Neutrophil (primary cell): ENCODE results near the gene TIMP4.

Source experiments
- H3K27ac ChIP-seq: fragments of 200-600 bp; sonication (generic); 2 replicates; pipeline ENCODE4 v1.5.1; 2016; ENCODE audit warnings: mild to moderate bottlenecking, moderate library complexity
- H3K27me3 ChIP-seq: fragments of 200-600 bp; sonication (generic); 2 replicates; pipeline ENCODE4 v1.6.0; 2016; ENCODE audit warnings: mild to moderate bottlenecking
- H3K36me3 ChIP-seq: fragments of 200-600 bp; sonication (generic); 2 replicates; pipeline ENCODE4 v1.5.1; 2017
- H3K4me1 ChIP-seq, 2 experiments: fragments of 200-600 bp in 1 of 2; sonication (generic) in 1 of 2; 1 replicate in 1 of 2; 2 replicates in 1 of 2; pipeline versions ENCODE4 v1.5.1 to v1.6.1; 2013 to 2016; ENCODE audit warnings: low read depth in 1 of 2, low read length in 1 of 2, mild to moderate bottlenecking in 1 of 2, moderate library complexity in 1 of 2; ENCODE audit not compliant: control insufficient read depth in 1 of 2, insufficient read depth in 1 of 2
- H3K4me3 ChIP-seq, 2 experiments: fragments of 200-600 bp in 1 of 2; sonication (generic) in 1 of 2; 1 replicate in 1 of 2; 2 replicates in 1 of 2; pipeline ENCODE4 v1.5.1; 2013 to 2016; ENCODE audit warnings: low read depth in 1 of 2, low read length in 1 of 2, mild to moderate bottlenecking in 1 of 2, moderate library complexity in 1 of 2
- H3K9me3 ChIP-seq: fragments of 200-600 bp; sonication (generic); 2 replicates; pipeline ENCODE4 v1.5.1; 2016
- TF ChIP-seq, protein P1 (sequence below): fragments of 200-600 bp; sonication (generic); IDR thresholded peaks from 2 replicates; pipeline ENCODE4 v1.5.1; 2016; ENCODE audit warnings: antibody characterized with exemption

The TIMP4 gene

DNA sequence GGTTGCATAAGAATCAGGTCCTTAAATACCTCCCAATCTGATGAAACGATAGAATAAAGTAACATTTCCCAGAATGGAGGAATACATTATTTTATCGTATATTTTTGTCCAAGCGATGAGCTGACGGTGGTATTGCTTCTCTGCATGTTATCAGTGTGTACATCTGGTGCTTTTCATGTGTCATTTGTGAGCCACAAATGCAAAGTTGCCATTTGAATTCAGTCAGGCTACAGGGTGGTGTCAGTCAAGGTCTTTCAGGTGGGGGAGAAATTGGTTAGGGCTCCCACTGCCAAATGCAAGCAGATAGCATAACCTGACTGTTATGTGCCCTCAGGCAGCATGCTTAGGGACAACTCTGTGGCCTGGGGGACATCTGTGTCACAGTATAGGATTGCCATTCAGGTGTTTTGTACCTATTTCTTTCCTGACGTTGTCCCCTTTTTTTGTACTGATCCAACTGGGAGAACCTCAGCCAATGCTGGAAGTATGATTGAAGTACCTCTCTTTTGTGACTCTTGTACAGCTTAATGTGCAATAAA is 26.5 kb upstream of the TIMP4 start:
- TF ChIP-seq, protein P1, sequence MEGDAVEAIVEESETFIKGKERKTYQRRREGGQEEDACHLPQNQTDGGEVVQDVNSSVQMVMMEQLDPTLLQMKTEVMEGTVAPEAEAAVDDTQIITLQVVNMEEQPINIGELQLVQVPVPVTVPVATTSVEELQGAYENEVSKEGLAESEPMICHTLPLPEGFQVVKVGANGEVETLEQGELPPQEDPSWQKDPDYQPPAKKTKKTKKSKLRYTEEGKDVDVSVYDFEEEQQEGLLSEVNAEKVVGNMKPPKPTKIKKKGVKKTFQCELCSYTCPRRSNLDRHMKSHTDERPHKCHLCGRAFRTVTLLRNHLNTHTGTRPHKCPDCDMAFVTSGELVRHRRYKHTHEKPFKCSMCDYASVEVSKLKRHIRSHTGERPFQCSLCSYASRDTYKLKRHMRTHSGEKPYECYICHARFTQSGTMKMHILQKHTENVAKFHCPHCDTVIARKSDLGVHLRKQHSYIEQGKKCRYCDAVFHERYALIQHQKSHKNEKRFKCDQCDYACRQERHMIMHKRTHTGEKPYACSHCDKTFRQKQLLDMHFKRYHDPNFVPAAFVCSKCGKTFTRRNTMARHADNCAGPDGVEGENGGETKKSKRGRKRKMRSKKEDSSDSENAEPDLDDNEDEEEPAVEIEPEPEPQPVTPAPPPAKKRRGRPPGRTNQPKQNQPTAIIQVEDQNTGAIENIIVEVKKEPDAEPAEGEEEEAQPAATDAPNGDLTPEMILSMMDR = no peak
- no peaks in the 10 kb centered on the region for H3K36me3 ChIP-seq
- no peaks in the 10 kb centered on the region for H3K27me3 ChIP-seq
- no peak overlapping the region for H3K27ac ChIP-seq
- peaks cover 42 to 43% of the 10 kb centered on the region in 2 experiments for H3K4me1 ChIP-seq
- no peaks in the 10 kb centered on the region for H3K9me3 ChIP-seq
- no peak overlapping the region for H3K4me3 ChIP-seq

DNA sequence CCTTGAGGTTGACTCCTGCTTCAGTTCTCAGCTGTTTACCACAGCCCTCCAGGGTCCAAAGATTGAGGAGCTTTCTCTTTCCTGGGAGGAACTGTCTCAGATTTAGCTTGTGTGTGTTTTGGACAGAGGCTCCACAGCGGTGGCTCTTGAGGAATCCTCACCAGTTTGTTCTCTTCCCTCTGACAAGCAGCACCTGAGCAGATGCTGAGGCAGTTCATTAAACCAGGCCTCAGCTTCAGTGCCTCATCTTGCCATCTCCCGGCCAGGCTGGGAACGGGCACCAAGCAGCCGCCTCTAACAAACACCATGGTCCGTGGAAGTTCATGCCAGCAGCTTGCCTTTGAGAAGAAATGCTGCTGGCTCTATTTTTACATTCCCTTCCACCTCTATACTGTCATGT is 25.8 kb upstream of the TIMP4 start:
- Histone ChIP-seq H3K9me3 (no peaks in the 10 kb centered on the region), H3K4me3 (no peak overlapping the region), H3K27me3 (no peaks in the 10 kb centered on the region), H3K4me1 (peaks cover 35 to 39% of the 10 kb centered on the region in 2 experiments), H3K36me3 (no peaks in the 10 kb centered on the region), H3K27ac (no peak overlapping the region)
- TF ChIP-seq, protein P1 = no peak

DNA sequence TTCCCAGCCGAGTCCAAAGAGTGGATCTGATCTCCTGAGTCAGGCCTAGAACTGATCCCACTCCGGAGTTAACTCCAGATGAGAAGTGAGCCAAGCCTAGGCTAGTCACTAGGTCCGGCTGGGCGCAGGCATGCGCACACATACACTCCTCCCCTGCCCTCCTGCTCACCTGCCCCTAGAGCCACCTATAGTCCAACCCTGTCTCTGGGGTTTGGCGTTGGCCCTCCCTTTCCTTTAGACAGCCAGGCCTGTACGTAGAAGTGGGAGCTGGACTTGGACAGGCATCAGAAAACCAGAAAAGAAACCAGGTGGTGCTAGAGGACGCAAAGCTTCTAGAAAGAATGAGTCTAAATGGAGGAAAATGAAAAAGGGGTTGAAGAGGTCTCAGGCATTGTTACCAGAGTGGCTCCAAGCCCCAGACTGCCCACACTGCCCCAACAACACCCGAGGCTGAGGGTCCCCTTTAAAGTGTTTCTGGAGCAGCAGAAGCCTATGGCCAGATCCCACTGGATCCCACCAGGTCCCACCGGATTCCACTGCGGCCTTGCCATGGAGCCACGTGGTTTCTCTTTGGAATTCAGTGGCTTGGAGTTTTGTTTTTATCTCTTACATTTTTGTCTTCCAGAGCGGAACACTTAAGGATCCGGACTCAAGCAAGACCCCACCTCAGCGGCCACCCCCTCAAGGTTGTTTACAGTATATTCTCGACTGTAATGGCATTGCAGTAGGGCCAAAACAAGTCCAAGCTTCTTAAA is 24.2 kb upstream of the TIMP4 start:
- no peak overlapping the region for H3K4me3 ChIP-seq
- H3K27me3 ChIP-seq = no peaks in the 10 kb centered on the region
- peaks cover 30 to 39% of the 10 kb centered on the region in 2 experiments for H3K4me1 ChIP-seq
- H3K9me3 ChIP-seq = no peaks in the 10 kb centered on the region
- TF ChIP-seq, protein P1 = no peak
- H3K27ac ChIP-seq = no peak overlapping the region
- no peaks in the 10 kb centered on the region for H3K36me3 ChIP-seq

- peaks cover 30 to 39% of the 10 kb centered on the region in 2 experiments for H3K4me1 ChIP-seq
- TF ChIP-seq, protein P1 = no peak
- H3K27ac ChIP-seq = no peak overlapping the region
- H3K4me3 ChIP-seq = no peak overlapping the region
- no peaks in the 10 kb centered on the region for H3K27me3 ChIP-seq
- no peaks in the 10 kb centered on the region for H3K9me3 ChIP-seq
- H3K36me3 ChIP-seq = no peaks in the 10 kb centered on the region
These were observed 23.1 kb upstream of the TIMP4 start for GRCh38 chr3:12181806-12182205.

GRCh38 chr3:12181301-12181700 is 22.6 kb upstream of the TIMP4 start:
- H3K27me3 ChIP-seq = no peaks in the 10 kb centered on the region
- peaks cover 28 to 39% of the 10 kb centered on the region in 2 experiments for H3K4me1 ChIP-seq
- H3K9me3 ChIP-seq = no peaks in the 10 kb centered on the region
- TF ChIP-seq, protein P1 = no peak
- H3K27ac ChIP-seq = no peak overlapping the region
- no peaks in the 10 kb centered on the region for H3K36me3 ChIP-seq
- H3K4me3 ChIP-seq = no peak overlapping the region
